HUES6 (cell line): ENCODE data around the gene MIER1.

ENCODE experiments used
- H3K27ac ChIP-seq: 2 replicates; pipeline ENCODE4 v1.7.0; 2013; ENCODE audit warnings: low read depth, mild to moderate bottlenecking, low read length, inconsistent platforms
- H3K27me3 ChIP-seq: 2 replicates; pipeline ENCODE4 v1.6.1; 2013; ENCODE audit warnings: low read length; ENCODE audit not compliant: control insufficient read depth, insufficient read depth
- H3K36me3 ChIP-seq: 2 replicates; pipeline ENCODE4 v1.6.1; 2013; ENCODE audit warnings: low read length; ENCODE audit not compliant: control insufficient read depth, insufficient read depth
- H3K4me1 ChIP-seq: 2 replicates; pipeline ENCODE4 v1.6.1; 2013; ENCODE audit warnings: low read length; ENCODE audit not compliant: control insufficient read depth, insufficient read depth
- H3K4me3 ChIP-seq: 2 replicates; pipeline ENCODE4 v1.5.1; 2013; ENCODE audit warnings: low read depth, low read length
- H3K9ac ChIP-seq: one replicate; pipeline ENCODE4 v1.6.1; 2013; ENCODE audit warnings: mild to moderate bottlenecking, low read length
- H3K9me3 ChIP-seq: 2 replicates; pipeline ENCODE4 v1.6.1; 2013; ENCODE audit warnings: low read depth, low read length; ENCODE audit not compliant: control insufficient read depth, insufficient read depth

The MIER1 gene

DNA sequence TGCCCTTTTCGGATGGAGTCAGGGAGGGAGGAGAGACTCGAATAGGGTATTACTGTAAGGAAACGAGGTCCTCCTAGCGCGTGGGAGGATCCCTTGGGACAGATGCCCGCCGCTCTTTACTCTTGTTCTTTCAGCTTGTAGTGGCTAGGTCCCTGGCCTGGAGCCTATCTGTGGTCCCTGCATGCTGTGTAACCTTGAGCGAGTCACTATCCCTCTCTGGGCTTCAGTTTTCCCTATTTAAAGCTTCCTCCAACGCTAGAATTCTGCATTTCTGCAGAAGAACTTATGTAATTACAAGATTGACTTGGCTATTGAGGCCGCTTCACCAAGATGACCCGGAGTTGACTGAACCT lies 744 bp downstream of the MIER1 start:
- H3K4me1 ChIP-seq = peaks cover 13% of the 10 kb centered on the region
- peak overlapping the region; percentile 91 for H3K4me3 ChIP-seq
- peak overlapping the region; percentile 93 for H3K9ac ChIP-seq
- no peaks in the 10 kb centered on the region for H3K9me3 ChIP-seq
- no peaks in the 10 kb centered on the region for H3K36me3 ChIP-seq
- H3K27me3 ChIP-seq = no peaks in the 10 kb centered on the region
- no peak overlapping the region; the same call in 1 of the 2 replicates for H3K27ac ChIP-seq

DNA sequence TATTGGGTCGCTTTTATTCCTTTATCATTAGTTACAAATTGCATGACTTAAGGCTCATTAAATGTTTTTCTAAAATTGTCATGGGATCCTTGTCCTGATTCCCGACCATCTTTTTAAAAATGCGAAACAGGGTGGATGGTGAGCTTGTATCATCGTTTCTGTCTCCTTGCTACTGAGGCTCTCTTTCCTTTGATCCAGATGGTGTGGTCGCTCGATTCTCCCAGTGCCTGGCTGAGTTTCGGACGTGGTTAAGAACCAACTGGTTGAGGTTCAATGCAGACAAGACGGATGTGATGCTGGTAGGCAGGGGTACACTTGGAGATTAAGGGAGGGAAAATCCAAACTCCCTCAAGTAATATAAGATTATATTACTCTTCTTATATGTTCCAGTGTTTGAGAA lies 1.2 kb downstream of the MIER1 start:
- Histone ChIP-seq H3K27me3 (no peaks in the 10 kb centered on the region), H3K4me1 (peaks cover 13% of the 10 kb centered on the region), H3K9me3 (no peaks in the 10 kb centered on the region), H3K36me3 (no peaks in the 10 kb centered on the region), H3K27ac (no peak overlapping the region), H3K4me3 (peak overlapping the region; percentile 91), H3K9ac (peak overlapping the region; percentile 93)

DNA sequence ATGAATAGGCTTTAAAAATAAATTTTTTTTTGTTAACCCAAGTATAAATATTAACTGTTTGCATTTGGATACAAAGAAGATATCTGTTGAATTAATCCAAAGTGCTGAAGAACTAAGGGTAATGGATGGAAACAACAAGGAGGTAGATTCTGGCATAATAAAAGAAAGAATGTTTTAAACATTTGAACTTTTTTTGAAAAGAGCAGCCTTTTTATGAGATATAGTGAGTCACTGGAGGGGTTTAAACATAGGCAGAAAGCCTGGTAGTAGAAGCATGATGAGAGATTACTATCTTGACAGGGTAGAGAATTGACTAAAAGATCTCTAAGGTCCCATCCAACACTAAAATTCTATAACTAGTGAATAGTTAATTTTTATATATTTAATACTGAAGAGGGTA lies 2.7 kb downstream of the MIER1 start:
- H3K4me3 ChIP-seq = no peak overlapping the region
- H3K4me1 ChIP-seq = peaks cover 22% of the 10 kb centered on the region
- no peaks in the 10 kb centered on the region for H3K9me3 ChIP-seq
- no peak overlapping the region for H3K27ac ChIP-seq
- H3K36me3 ChIP-seq = no peaks in the 10 kb centered on the region
- H3K9ac ChIP-seq = no peak overlapping the region
- H3K27me3 ChIP-seq = no peaks in the 10 kb centered on the region

DNA sequence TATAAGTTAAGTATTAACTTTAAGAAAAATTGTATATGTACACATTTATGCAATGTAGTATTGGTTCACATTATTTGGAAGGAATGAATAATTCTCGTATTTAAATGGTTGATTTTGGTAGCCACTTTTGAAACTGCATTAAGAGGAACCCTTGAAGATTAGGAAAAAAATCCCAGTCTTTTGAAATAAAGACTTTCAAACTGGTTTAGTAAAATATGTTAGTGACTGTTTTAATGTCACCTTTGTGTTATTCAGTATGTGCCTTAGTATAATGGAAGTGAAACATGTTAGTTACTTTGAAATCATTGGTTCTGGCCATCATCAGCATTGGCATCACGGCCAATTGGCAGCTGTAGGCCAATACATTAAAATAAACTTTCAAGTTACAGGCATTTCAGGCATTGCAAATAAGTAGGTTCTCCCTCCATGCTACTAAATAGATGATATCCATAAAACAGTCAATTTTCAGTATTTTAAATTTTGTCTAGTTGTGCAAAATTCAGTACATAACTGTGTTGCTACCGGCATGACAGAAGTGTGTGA lies 4.4 kb downstream of the MIER1 start:
- H3K27ac ChIP-seq = no peak overlapping the region
- H3K4me1 ChIP-seq = peaks cover 25% of the 10 kb centered on the region; the same call in 1 of the 2 replicates
- H3K27me3 ChIP-seq = no peaks in the 10 kb centered on the region
- peak overlapping the region; percentile 62 for H3K4me3 ChIP-seq
- no peaks in the 10 kb centered on the region for H3K9me3 ChIP-seq
- H3K9ac ChIP-seq = no peak overlapping the region
- no peaks in the 10 kb centered on the region for H3K36me3 ChIP-seq

DNA sequence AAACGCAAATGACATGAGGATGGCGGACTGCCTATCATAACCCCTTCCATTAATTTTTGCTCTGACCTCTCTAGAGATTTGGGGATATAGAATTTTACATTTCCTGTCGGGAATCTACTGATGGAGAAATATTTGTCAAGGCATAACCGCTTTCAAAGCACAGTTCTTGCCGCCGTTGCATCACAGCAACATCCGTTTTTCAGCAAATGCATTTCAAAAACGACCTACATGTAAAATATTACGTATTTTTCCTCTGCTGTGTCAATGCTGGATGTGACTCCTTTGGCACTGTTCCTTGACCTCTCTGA lies 4.9 kb downstream of the MIER1 start:
- Histone ChIP-seq H3K4me3 (peak overlapping the region; percentile 62), H3K27ac (no peak overlapping the region), H3K4me1 (peaks cover 25% of the 10 kb centered on the region; the same call in 1 of the 2 replicates), H3K9ac (peak overlapping the region; percentile 22), H3K9me3 (no peaks in the 10 kb centered on the region), H3K27me3 (no peaks in the 10 kb centered on the region), H3K36me3 (no peaks in the 10 kb centered on the region)

DNA sequence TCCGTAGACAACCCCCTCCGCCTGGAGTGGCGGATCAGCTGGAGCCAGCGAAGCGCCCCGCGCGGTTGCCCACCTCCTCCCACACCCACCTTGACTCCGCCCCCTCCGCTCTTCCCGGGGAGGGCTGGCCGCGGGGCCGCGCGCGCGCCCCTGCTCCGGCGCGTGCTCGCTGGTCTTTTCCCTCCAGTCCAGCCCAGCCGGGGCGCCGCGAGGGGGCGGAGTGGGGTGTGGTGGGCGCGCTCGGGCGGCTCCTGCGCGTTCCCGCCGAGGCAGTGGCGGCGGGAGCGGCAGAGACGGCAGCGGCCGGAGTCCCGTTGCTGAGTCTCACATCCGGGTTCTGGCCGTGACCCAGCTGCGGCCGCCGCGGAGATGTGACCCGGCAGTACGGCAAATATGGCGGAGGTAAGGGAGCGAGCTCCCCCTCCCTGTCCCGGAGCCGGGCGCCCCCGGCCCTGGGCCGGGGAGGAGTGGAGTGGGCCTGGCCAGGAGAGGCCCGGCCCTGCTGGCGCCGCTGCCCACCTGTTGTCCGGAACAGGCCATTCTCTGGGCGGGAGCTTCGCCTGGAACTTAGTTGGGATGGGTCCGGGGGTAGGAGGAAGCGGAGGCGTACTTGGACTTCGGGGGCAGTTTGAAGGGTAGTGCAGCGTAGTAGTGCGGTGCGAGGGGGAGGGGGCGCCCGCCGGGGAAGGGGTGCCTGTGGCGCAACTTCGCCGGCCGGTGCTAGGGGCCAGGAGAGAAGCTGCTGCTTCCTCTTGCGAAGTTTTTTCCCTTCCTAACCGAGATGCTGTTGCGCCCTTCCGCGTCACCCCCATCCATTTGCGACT lies 5.4 kb downstream of the MIER1 start:
- Histone ChIP-seq H3K4me1 (peaks cover 25% of the 10 kb centered on the region; the same call in 1 of the 2 replicates), H3K9ac (peak overlapping the region; percentile 96), H3K4me3 (peak overlapping the region; percentile 98), H3K27ac (peak overlapping the region; percentile 88), H3K9me3 (no peaks in the 10 kb centered on the region), H3K27me3 (no peaks in the 10 kb centered on the region), H3K36me3 (no peaks in the 10 kb centered on the region)

DNA sequence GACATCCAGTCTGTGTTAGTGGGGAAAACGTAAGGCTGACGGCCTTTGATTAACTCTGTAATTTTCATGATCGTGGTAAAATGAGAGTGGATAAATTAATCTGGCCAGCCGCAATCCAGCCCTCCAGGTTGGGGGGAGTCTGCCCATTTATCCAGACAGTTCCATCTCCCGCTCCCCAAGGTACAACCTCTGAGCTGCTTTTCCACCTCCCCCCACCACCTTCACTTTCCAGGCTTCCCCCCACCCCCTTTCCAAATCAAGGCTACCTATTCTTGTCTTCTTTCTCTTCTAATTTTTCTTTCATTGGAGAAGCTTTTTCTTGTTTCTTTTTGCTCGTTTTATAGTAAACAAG lies 6.0 kb downstream of the MIER1 start:
- H3K4me1 ChIP-seq = peaks cover 25% of the 10 kb centered on the region; the same call in 1 of the 2 replicates
- H3K27me3 ChIP-seq = no peaks in the 10 kb centered on the region
- peak overlapping the region; percentile 96 for H3K9ac ChIP-seq
- H3K36me3 ChIP-seq = no peaks in the 10 kb centered on the region
- H3K27ac ChIP-seq = peak overlapping the region; percentile 88
- H3K4me3 ChIP-seq = peak overlapping the region; percentile 98
- H3K9me3 ChIP-seq = no peaks in the 10 kb centered on the region

DNA sequence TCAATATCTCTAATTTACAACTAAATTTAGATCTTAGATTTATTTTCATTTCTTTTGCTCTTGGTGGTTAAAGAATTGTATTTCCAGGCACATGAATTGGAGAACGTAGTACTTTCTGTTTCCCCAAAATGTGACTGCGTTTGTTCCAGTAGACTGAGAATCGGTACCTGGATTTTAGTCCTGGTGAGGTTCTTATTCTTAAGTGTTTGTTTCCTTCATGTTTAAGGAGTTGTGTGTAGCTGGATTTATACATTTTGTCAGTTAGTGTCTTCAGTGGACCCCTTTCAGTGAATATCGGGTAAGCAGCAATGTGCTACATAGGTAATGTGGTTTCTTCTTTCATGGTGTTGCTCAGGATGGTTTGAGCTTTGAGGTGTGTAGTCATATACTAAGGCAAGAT lies 6.8 kb downstream of the MIER1 start:
- Histone ChIP-seq H3K9ac (peak overlapping the region; percentile 96), H3K4me1 (peaks cover 25% of the 10 kb centered on the region; the same call in 1 of the 2 replicates), H3K4me3 (peak overlapping the region; percentile 98), H3K36me3 (no peaks in the 10 kb centered on the region), H3K27ac (peak overlapping the region; percentile 88; the same call in 1 of the 2 replicates), H3K9me3 (no peaks in the 10 kb centered on the region), H3K27me3 (no peaks in the 10 kb centered on the region)

DNA sequence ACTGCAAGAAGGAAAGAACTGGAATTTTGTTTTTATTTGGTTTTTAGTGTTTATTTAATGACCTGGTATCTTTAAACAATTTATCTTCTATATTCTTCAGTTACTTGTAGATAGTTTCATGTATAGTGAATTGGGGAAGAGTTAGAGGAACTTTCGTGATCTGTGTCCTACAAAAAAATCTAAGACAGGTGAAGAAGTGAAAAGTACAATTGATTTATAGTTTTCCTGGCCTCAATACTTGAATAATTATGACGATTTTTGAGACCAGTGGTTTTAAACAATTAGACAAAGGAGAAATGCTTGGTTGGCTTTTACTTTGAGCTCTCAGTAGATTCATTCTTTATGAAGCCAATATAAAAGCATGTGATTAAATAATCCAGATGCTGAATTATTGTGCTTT lies 7.5 kb downstream of the MIER1 start:
- H3K4me3 ChIP-seq = peak overlapping the region; percentile 98
- no peaks in the 10 kb centered on the region for H3K36me3 ChIP-seq
- H3K27ac ChIP-seq = no peak overlapping the region
- no peaks in the 10 kb centered on the region for H3K9me3 ChIP-seq
- no peaks in the 10 kb centered on the region for H3K27me3 ChIP-seq
- H3K9ac ChIP-seq = no peak overlapping the region
- peaks cover 25% of the 10 kb centered on the region; the same call in 1 of the 2 replicates for H3K4me1 ChIP-seq

DNA sequence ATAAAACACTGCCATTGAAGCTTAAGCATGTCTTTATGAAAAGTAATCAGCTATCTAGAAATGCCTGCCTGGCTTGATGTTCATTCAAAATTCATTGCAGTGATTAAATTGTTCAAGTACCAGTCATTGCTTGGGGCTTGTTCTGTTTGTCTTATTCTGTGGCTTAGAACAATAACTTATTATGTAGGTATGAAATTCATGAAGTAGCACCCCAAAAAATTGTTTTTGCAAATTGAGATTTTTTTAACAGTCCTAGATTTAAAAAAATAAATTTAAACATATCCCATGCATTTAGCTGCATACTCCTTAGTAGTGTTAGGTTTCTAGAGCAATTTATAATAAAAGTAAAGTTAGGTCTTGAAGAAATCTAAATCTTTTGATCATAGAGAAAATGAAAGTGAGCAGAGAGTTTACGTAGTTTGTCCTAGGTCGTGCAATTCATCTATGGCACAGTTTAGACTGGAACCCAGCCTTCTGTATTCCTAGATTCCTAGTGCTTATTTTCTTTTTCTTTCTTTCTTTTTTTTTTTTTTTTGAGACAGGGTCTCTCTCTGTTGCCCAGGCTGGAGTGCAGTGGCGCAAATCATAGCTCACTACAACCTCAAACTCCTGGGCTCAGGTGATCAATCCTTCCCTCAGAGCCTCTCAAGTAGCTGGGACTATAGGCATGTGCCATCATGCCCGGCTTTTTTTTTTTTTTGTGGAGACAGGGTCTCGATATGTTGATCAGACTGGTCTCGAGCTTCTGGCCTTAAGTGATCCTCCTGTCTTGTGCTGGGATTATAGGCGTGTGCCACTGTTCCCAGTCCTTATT lies 9.3 kb downstream of the MIER1 start:
- Histone ChIP-seq H3K4me3 (no peak overlapping the region), H3K9me3 (no peaks in the 10 kb centered on the region), H3K27me3 (no peaks in the 10 kb centered on the region), H3K27ac (0 out of 2 replicates have a peak overlapping the region, but pooled peaks have one; percentile 57), H3K4me1 (peaks cover 25% of the 10 kb centered on the region; the same call in 1 of the 2 replicates), H3K9ac (no peak overlapping the region), H3K36me3 (no peaks in the 10 kb centered on the region)
